AG10803 (cell line): Measurements from ENCODE around the gene ZNF212.
"Not testable (repeated sequence)": the region's sequence is repeated elsewhere in the genome, so short reads cannot be mapped to it uniquely, and the experiment has no call there.

Source experiments
- DNase-seq: peaks from one replicate; pipeline ENCODE4 v3.0.0; 2010; ENCODE audit warnings: low read depth
- H3K4me3 ChIP-seq: 2 replicates; pipeline ENCODE4 v1.5.1; 2011; ENCODE audit warnings: mild to moderate bottlenecking, low read length, control low read depth
- CTCF ChIP-seq: conservative IDR thresholded peaks from 2 replicates; pipeline ENCODE4 v1.5.1; 2011; ENCODE audit warnings: mild to moderate bottlenecking, low read length, control low read depth, inconsistent platforms

ZNF212 gene

GRCh38 chr7:149226840-149227494, 12.5 kb upstream of the ZNF212 start:
- DNase-seq, result no peak
- no peak for TF ChIP-seq CTCF
- H3K4me3 ChIP-seq, result no peak overlapping the region

DNA sequence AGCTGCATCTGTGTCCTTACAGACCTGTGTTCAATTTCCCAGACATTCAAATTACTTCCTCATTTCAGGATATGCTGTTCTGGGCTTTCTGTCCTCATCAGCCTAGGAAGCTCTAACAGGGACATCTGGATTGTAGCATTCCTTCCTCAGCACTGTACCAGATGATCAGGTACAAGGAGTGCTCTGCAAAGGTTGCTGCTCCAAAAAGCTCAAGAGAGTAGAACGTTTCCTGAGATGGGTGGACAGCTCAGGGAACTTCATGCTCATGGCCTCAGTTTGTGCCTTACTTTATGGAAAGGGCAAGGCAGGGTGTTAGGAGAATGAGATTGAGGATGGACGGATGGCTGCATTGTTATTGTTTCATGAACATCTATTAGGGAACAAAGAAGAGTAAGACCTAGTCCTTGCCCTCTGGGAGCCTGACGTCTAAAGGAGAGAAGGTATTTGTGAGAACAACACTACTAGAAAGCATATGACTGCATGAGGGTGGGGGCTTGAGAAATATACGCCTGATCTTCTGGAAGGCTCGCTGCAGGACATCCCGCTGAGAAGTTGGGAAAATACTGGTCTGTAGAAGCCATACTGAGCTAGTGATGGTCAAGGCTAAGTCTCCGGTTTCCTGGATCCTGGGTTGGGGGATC, 10.5 kb upstream of the ZNF212 start:
- no peak for TF ChIP-seq CTCF
- no peak overlapping the region for H3K4me3 ChIP-seq
- DNase-seq, result no peak

GRCh38 chr7:149229526-149229925, 9.9 kb upstream of the ZNF212 start:
- TF ChIP-seq CTCF, result no peak
- no peak for DNase-seq
- H3K4me3 ChIP-seq, result no peak overlapping the region

GRCh38 chr7:149232362-149232761, 7.1 kb upstream of the ZNF212 start:
- no peak for DNase-seq
- TF ChIP-seq CTCF, result no peak
- H3K4me3 ChIP-seq, result no peak overlapping the region

- not testable (repeated sequence) for H3K4me3 ChIP-seq
- peak; percentile 82 for DNase-seq
Observed at GRCh38 chr7:149233655-149234204, 5.7 kb upstream of the ZNF212 start.

DNA sequence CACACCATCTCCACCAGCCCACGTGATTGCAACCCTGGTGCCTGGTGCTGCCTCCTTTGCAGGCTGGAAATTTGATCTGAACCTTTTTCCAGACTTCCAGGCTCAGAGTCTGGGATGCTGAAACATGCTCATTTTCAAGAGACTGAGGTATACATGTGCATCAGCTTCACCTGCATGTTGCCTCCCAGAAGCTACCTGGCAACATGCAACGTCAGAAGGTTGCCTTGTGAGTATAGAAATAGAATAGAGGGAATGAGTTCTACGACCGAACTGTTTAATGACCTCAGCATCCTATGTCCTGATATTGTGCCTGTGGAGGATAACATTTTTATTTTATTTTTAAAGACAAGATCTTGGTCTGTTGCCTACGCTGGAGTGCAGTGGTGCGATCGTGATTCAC, 1.9 kb upstream of the ZNF212 start:
- no peak overlapping the region for H3K4me3 ChIP-seq
- DNase-seq, result no peak
- TF ChIP-seq CTCF, result no peak

GRCh38 chr7:149238051-149238450, 1.4 kb upstream of the ZNF212 start:
- TF ChIP-seq CTCF, result no peak

More at GRCh38 chr7:149238051-149238450, 1.4 kb upstream of the ZNF212 start:
- no peak overlapping the region for H3K4me3 ChIP-seq
- DNase-seq, result no peak
